Embryonic facial prominence (tissue), 1 donor: ENCODE results near the gene MUS81.

Source experiments
- DNase-seq: peaks from one replicate; pipeline ENCODE4 v3.0.0-alpha.2; 2016; ENCODE audit errors: extremely low spot score

The MUS81 gene

DNA sequence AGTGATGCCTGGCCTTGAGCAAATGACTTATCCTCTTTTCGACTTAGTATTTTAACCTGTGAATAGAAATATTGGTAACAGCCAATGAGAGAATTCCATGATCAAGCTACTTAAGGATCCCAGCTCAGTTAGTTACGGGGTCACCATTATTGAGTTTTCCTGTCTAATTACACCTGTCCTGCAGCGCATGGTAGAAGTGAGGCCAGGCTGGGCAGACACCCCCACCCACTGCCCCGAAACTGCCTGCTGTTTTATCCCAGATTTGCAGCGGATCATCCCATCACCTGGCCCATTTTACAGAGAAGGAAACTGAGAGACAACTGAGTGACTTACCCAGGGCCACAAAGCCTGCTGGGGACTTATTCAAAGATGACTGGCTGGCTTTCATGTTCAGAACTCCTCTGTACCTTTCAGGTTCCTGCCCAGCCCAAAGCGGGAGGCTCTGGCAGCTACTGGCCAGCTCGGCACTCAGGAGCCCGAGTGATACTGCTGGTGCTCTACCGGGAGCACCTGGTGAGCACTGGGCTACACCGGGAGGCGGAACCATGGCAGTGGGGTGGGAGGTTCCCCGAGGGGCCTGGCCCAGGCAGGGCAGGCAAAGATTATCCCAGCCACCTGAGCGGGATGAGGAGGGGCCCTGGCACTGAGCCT, 1.4 kb downstream of the MUS81 start:
- no peak for DNase-seq

DNA sequence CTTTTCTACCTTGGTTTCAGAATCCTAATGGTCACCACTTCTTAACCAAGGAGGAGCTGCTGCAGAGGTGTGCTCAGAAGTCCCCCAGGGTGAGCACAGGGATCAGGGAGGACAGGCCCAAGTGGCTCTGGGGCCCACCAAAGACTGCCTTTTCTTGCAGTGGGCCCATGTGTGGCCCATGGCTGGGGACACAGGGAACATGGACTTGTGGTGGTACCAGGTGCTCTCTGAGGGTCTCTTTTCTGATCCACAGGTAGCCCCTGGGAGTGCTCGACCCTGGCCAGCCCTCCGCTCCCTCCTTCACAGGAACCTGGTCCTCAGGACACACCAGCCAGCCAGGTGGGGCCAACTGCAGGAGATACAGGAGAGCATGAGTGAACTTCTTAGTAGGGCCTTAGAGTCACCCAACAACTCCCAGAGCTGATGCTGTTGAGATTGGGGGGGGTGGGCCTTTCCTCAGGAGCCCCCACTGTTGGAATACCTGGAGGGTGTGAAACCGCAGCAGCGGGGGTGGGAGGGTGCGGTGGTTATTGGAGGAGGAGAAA, 2.0 kb downstream of the MUS81 start:
- DNase-seq: no peak

DNA sequence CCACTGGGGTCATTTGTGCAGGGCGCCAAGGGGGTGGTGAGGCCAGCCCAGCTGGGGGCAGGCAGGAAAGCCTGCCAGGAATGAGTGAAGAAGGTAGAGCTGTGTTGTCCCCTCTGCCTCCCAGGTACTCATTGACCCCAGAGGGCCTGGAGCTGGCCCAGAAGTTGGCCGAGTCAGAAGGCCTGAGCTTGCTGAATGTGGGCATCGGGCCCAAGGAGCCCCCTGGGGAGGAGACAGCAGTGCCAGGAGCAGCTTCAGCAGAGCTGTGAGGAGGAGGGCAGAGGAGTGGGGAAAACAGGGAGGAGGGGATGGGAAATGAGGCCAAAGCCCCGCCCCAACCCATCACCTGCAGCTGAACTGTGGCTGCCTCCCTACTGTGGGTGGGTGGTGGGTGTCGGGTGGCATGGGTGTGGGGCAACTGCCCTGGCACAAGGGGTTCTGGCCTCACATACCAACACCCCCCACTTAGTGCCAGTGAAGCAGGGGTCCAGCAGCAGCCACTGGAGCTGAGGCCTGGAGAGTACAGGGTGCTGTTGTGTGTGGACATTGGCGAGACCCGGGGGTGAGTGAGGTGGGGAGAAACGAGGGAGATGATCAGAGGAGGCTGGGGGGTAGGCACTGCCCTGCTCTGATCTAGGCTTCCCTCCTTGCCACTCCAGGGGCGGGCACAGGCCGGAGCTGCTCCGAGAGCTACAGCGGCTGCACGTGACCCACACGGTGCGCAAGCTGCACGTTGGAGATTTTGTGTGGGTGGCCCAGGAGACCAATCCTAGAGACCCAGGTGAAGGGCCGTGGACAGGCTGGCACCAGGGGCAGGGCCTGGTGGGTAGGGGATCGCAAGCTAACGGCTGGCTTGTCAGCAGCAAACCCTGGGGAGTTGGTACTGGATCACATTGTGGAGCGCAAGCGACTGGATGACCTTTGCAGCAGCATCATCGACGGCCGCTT, 3.0 kb downstream of the MUS81 start:
- no peak for DNase-seq

DNA sequence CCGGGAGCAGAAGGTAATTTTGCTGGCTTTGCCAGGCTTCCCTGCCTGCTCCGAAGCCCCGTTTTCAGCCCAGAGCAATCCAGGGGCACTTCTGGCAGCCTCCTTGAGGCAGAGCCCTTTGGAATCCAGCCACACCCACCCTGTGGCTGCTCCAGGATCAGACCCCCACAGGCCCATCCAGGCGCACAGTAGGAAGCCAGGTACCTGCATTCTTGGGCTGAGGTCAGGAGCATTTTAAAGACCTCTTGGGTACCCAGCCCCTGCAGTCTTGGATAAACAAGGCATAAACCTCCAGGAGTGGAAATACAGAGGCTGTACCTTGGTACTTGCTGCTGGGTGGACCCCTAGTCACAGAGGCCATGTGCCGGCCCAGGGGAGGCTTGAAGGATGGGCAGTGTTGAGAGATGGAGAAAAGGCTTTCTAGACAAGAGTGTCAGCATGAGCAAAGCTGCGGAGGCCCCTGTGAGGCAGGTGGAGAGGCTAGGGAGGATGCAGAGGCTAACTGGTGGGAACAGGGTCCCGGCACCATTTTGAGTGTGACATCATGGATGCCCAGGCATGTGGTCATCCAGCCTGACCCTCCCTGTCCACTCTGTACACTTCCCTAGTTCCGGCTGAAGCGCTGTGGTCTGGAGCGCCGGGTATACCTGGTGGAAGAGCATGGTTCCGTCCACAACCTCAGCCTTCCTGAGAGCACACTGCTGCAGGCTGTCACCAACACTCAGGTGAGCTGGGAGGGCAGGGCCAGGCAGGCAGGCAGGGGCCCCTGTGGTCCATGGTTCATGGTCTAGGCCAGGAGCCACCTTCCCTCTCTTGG, 3.9 kb downstream of the MUS81 start:
- DNase-seq: no peak

DNA sequence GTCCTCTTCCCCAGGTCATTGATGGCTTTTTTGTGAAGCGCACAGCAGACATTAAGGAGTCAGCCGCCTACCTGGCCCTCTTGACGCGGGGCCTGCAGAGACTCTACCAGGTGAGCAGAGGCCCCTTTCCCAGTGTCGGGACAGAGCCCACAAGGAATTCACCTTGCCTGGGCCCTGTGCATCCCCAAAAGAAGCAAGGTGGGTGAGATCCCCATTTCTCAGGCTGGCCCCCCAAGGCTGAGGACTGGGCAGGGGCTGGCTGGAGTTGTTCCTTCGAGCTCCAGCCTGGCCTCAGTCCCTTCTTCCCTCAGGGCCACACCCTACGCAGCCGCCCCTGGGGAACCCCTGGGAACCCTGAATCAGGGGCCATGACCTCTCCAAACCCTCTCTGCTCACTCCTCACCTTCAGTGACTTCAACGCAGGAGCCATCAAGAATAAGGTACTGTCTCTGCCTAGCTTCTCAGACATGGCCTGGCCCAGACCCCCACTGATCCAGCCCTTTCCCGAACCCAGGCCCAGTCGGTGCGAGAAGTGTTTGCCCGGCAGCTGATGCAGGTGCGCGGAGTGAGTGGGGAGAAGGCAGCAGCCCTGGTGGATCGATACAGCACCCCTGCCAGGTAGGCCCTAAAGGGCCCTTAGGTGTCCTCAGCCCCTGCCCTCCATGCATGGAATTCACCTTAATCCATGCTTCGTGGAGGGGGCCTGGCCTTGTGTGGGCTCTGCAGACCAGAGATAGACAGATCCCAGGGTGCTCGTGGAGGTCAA, 4.7 kb downstream of the MUS81 start:
- DNase-seq: no peak

DNA sequence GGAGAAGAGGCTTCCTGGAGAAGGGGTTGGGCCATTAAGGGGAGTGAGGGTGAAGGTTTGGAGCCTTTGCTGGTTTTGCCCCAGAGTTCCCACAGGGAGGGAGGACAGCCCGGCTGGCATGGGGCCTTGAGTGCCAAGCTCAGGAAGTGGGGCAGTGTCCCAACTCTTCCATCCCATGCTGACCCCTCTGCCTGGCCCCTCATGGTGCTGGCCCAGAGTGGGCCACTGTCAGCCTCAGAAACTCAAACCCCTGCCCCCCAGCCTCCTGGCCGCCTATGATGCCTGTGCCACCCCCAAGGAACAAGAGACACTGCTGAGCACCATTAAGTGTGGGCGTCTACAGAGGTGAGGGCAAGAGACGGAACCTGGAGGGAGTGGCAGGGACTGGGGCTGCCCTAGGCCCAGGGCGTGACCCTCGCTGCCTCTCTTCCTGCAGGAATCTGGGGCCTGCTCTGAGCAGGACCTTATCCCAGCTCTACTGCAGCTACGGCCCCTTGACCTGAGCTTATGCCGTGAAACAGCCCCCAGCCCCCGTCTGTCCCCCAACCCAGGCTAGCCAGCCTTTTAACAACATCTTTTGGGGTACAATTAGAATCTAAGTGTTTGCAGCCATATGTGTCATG, 5.4 kb downstream of the MUS81 start:
- DNase-seq: no peak

DNA sequence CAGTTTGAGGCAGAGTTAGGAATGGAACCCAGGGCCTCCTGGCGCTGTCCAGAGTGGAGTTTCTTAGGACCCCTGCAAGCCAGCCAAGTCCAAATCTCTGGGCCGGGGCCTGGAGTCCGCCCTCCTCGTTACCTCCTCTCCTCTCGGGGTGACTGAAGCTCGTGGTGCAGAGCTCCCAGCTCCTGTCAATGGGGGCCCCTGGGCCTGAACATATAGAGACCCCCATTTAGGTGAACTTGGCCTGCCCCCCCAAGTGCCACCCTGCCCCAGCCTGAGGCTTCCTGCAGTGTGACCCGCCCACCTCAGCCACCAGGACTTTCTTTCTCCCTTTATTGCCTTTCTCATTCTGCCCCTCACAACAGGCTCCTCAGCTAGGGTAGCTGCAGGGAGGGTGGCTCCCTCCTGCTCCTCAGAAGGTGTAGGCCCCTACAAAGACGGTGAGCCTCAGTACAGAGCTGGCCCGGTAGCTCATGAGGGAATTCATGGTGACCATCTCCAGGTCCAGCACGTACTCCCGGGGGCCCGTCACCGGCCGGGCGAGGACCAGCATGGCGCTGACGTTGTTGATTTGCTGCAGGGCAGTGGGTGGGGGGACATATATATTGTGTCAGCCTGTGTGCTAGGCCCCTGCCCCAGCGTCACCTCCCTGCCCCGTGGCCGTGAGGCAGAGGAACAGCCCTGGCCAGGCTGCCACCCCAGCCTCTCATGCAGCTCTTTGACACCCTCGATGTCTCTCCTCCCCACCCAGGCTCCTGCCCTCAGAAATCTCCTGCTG, 6.5 kb downstream of the MUS81 start:
- no peak for DNase-seq

DNA sequence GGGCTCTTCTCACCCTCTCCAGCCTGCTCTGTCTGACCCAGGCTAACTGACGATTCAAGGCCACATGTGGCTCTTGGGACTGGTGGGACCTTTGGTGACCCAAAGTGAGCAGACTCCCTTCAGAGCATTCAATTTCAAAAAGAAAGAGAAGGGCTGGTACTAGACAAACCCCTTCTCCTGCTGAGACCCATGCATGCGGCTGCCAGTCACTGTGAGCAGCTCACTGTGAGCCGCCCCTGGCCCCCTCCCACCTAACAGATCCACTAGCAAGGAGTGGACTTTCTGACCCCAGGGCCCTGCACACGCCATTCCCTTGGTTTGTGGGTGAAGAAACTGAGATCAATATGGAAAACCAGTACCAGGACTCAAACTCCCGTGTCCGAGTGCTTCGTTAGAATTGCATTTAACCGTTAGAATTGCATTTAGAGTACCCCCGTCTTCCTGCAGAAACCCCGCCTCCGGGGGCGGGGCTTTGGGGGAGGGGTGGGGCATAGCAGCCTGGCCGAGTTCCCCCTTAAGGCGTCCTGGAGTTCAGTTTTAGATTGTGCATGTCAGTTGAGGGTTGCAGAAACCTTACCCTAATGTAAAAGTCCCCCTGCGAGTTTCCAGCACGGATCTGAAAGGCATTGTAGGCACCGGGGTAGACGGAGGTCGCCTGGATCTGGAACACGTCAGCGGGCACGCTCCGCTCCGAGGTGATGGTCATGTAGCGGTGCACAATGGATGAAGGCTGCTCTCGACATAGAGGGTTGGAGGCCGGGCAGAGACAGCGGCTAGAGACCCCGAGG, 7.2 kb downstream of the MUS81 start:
- no peak for DNase-seq

DNA sequence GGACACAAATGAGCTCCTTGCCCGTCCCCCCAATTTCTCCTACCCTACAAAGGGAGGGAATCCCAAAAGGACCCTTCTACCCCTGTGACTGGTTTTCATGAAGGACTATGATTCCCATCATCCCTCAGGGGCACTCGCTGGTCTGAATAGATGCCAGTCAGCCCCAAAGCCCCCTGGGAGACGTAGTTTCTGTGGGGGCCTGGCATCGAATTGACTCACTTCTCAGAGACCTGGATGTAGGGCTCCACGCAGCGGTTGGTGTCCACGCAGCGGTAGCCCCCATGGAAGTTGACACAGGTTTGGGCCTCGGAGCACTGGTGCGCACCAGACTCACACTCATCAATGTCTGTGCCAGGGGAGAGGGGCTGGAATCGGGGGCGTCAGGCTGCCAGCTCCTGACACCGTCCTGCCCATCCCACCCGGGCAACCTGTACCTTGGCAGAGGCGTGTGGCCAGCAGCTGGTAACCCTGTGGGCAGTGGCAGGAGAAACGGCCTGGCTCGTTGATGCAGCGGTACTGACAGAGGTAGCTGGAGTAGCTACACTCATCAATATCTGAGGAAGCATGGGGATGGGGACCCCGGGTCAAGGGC, 7.9 kb downstream of the MUS81 start:
- no peak for DNase-seq

DNA sequence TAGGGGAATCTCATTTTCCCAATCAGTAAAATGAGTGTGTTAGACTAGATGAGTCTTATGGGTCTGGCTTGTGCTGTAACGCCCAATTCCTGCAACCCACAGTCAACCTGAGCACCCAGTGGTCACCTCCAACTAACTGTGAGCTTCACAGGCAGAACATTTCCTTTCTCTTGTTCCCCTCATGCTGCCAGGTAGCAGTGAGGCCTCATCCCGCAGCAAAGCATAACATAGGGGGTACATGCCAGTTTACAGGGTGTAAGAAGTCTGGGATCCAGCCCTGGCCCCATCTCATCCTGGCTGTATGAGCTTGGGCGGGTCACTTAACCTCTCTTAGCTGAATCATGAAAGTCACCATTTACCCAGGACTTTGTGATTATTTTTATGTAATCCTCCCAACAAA, 8.7 kb downstream of the MUS81 start:
- no peak for DNase-seq

DNA sequence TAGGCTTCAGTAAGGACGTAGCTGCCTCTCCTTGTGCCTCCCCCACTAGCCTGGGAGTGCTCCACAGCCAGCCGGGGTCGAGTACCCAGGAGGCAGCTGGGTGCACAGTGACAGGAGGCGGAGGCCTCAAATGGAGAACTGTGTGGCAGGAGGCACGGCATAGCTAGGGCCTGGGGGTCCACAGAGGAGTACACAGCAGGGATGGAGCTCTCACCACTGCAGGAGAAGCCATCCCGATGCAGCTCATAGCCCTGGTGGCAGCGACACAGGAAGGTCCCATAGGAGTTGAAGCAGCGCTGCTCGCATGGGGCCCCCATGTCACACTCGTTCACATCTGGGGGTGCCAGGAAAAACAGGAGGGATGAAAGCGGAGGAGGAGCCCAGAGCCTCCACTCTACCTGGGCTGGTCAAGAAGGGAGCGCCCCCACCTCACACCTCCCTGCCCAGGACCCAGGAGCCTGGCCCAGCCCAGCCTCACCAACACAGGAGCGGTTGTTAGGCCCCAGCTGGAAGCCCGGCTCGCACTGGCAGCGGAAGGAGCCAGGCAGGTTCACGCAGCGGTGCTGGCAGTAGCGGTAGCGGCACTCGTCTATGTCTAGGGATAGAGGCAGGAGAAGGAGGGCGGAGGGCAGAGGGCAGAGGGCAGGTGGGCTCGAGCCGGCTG, 9.5 kb downstream of the MUS81 start:
- DNase-seq: no peak

DNA sequence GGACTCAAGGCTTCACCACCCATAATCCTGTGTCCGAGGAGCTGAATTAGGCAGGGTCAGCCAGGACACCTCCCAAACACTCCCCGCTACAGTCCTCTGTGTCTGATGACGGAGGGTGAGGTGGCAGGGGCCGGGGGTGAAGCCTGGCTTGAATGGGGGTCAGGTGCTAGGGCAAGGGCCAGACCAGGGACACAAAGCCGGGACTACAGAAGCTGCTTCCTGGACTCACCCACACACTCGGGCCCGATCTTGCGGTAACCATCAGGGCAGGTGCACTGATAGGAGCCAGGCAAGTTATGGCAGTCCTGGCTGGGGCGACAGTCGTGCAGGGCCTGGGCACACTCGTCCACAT, 10.1 kb downstream of the MUS81 start:
- no peak for DNase-seq

DNA sequence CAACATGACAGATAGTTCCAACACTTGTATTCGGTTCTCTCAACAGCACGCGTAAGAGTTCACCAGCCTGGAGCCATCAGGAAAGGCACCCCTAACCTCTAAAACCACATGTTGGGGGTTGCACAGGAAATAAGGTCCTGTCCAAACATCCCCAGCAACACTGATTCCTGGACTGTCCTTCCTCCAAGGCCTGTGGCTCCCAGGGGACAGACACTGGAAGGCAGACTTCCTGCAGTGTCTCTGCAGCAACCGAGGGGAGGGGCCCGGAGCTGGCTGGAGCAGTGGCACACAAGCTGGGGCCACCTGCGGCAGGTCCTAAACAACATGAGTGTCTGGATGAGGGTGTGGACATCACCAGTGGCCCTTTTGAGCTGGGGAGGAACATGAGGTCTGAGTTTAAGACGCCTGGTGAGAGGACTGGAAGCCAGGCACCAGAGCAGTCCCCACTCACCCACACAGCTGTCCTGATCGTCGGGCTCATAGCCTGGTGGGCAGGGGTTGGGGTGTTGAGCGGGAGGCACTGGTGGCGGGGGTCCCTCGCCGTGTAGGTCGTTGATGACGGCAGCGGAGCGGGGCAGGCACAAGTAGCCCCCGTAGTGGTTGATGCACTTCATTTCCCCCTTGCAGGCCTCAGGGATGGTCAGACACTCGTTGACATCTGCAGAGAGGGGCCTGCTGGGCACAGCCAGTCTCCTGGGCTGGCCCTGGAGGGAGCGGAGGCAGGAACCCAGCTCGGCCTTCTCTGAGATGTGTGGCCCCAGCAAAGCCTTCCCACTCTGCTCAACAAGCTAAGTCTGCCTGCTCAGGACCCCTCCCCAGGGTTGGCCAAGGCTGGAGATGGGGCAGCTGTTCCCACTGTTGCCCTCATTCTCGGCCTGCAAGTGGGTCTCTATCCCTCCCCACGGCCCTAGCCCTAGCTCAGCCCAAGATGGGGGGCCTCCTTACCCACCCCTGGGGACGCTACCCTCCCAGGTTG, 10.8 kb downstream of the MUS81 start:
- no peak for DNase-seq

DNA sequence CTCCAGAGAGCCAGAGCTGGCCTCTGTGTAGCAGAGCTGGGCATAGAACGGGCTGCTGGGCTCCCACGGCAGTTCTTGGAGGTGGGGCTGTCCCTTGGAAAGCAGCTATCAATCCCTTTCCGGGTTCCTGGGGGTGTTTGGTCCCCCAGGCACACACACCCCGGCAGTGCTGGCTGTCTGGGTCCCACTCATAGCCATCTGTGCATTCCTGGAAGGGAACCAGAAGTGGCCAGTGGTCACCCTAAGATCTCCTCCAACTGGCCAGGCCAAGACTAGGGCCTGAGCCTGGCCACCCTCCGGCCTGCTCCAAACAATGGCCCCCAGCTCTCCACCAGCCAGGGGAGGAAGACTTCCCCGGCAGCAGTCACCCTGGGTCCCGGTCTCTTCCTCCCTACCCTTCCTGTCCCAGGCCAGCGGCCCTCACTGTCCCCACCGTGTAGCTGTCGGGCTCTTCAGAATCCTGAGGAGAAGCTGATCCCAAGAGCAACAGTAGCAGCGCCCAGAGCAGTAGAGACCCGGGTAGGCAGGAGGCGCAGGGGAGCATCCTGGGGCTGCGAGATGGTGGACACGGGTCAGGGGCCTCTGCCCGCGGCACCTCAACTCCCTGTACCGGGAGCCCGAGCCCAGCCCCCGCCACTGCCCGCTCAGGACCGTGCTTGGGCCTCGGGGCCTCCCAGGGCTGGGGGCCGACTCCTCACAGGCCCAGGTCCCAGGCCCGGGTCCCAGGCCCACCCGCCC, 11.7 kb downstream of the MUS81 start:
- DNase-seq: no peak

DNA sequence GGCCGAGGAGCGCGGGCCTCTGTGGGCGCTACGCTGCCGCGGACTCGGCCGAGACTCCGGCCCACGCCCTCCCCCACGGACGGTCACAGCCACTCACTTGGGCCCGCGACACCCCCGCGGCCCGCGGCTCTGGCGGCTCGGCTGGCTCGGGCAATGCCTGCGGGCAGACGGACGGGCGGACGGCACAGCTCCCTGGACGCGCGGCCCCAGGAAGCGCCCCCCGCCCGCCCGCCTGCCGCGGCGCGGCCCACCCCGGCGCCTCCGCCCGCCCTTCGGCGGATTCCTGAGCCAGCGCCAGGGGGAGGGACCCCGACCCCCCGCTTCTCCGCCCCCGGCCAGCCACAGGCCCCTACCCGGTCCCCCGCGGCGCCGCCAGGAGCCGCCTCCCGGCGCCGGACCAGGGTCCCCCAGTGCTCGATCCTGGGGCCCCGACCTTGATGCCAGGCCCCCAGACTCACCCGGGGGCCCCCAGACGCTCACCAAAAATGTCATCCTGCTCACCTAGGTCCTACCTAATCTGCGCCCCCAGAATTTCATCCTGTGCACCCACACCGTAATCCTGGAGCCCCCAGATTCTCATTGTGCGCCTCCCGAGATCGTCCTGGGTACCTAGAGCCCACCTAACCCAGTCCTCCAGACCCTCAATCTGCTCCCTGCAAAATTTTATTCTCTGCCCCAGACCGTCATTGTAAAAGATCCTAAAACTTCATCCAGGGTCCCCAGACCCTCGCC, 12.5 kb downstream of the MUS81 start, which contains the start of gene EFEMP2:
Gene EFEMP2 (minus strand): TSS at position 215 of the 732 bp plus-strand sequence. CDS start 446 bp downstream, outside the sequence.
- no peak for DNase-seq
